ENCODE measurements around the gene ID3. TPM values are rescaled to one million over a fixed set of nuclear protein-coding genes. Genes with fewer than 3 reads are reported as not detected.

ID3 gene
- total and polyA plus RNA-seq, 9 of the 15 experiments (the other 6 are each of a cell fraction or from before 2014, with no cell fraction given) = 6.8 to 59.8 (median 23.5) TPM

DNA sequence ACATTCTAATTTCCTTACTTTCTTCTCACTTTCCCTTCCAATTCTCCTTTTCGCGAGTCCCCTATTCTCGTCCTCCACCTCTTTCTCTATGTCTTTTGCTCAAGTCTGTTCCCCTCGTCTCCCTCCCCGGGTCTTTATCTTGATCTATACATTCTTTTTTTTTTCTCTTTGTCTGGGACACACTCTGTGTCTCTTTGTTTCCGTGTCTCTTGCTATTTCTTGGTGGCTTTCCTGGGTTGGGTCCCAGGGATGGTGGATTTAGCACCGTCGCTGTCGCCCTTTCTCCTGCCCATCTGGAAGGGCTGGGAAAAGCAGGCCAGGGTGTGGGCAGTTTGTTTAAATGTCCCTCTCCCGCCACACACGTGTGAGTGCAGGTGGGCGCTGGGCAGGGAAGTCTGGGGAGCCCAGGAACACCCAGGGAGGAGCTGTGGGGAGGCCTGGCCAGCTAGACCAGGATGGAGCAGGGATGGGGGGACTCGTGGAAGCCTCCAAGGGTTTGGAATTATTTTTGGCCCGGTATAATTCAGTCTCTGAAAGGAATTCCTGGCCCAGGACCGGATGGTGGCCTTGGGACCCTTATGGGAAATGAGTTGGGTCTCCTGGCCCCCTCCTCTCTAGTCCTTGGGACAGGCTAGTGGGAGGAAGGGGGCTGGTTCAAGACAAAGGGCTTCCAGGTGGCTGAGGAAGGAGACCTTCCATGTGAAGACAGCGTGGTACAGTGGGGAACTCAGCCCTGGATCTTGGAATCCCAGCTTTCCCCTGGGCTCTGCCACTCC, 9.5 kb upstream of the ID3 start (continued):
- TF ChIP-seq, protein P1, sequence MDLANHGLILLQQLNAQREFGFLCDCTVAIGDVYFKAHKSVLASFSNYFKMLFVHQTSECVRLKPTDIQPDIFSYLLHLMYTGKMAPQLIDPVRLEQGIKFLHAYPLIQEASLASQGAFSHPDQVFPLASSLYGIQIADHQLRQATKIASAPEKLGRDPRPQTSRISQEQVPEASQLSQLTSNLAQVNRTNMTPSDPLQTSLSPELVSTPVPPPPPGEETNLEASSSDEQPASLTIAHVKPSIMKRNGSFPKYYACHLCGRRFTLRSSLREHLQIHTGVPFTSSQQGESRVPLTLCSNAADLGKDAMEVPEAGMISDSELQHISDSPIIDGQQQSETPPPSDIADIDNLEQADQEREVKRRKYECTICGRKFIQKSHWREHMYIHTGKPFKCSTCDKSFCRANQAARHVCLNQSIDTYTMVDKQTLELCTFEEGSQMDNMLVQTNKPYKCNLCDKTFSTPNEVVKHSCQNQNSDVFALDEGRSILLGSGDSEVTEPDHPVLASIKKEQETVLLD (IDR thresholded peaks at IDR 0.05) = 0 out of 2 replicates have a peak, but pooled peaks have one; percentile 64
- TF ChIP-seq, protein P2, sequence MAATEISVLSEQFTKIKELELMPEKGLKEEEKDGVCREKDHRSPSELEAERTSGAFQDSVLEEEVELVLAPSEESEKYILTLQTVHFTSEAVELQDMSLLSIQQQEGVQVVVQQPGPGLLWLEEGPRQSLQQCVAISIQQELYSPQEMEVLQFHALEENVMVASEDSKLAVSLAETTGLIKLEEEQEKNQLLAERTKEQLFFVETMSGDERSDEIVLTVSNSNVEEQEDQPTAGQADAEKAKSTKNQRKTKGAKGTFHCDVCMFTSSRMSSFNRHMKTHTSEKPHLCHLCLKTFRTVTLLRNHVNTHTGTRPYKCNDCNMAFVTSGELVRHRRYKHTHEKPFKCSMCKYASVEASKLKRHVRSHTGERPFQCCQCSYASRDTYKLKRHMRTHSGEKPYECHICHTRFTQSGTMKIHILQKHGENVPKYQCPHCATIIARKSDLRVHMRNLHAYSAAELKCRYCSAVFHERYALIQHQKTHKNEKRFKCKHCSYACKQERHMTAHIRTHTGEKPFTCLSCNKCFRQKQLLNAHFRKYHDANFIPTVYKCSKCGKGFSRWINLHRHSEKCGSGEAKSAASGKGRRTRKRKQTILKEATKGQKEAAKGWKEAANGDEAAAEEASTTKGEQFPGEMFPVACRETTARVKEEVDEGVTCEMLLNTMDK (IDR thresholded peaks at IDR 0.05; ENCODE audit: borderline replicate concordance, insufficient read depth, low read depth, low read length, poor library complexity, severe bottlenecking) = no peak

DNA sequence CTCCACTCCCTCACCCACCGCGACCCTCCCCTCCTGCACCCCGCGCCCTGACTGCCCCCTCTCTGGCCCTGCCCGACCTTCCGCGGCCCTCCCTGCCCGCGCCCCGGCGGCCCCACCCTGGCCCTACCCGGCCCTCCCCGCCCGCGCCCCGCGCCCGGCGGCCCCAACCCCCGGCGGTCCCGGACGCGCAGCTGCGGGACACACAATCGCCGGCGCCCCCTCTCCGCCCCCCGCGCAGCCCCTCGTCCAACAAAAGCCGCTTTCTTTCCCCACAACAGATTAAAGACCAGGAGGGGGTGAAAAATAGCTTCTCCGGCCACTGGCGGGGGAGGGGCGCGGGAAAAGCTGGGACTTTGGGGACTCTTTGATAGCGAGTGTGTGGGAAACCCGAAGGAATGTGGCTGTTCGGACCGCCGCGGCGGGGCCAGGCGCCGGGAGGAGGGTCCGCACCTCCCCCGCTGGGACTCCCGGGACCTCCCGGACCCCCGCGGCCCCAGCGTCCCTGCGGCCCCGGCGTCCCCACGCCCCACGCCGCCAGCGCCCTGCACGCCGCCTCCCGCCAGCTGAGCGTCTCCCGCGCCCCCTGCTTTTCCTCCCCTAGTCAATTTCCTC, 8.8 kb upstream of the ID3 start:
- in situ Hi-C loops (cut with MboI) (no loop called here), intact Hi-C loops (cut with micrococcal nuclease) (loop anchor here (2.0 kb wide), 1 partner anchor 19 kb away; no protein-coding TSS in a partner anchor)
- 2% methylated on average over 33 of the region's 66 CpGs for WGBS (ENCODE audit: insufficient coverage, low coverage, missing lambda C conversion rate)
- Histone ChIP-seq H3K4me1 (replicated peaks in 1 of 2; ENCODE audit: control insufficient read depth in 2 of 2, insufficient read depth in 2 of 2, low read length in 2 of 2) (peaks cover 28 to 31% of the 10 kb centered on the region in 2 experiments), H3K9ac (ENCODE audit: insufficient read depth in 1 of 2, low read depth in 2 of 2, low read length in 2 of 2) (peak overlapping the region; percentile 73 to 93), H3K4me2 (ENCODE audit: insufficient read depth, low read length) (peak overlapping the region; percentile 74), H3K79me2 (ENCODE audit: control insufficient read depth, insufficient read depth, low read length) (no peaks in the 10 kb centered on the region), H3K36me3 (ENCODE audit: control insufficient read depth, insufficient read depth, low read length) (no peaks in the 10 kb centered on the region), H3K4me3 (peak overlapping the region; percentile 52), H4K20me1 (replicated peaks; ENCODE audit: control insufficient read depth, insufficient read depth, low read length) (no peaks in the 10 kb centered on the region), H2AFZ (ENCODE audit: low read depth, low read length) (peak overlapping the region; percentile 81), H3K27ac (ENCODE audit: extremely low read depth, low read depth, low read length) (peak overlapping the region; percentile 64; the same call in 2 of the 3 replicates), H3K9me3 (replicated peaks; ENCODE audit: control insufficient read depth, insufficient read depth, low read depth, low read length) (no peaks in the 10 kb centered on the region), H3K27me3 (ENCODE audit: control insufficient read depth in 2 of 2, insufficient read depth in 2 of 2, low read length in 2 of 2) (no peaks in the 10 kb centered on the region), H3K9me1 (ENCODE audit: control insufficient read depth, insufficient read depth, low read length) (no peaks in the 10 kb centered on the region)
- FAIRE-seq (no peak), ATAC-seq (peak; percentile 81), DNase-seq (ENCODE audit: extremely low read depth in 1 of 4, low spot score in 3 of 4) (peak in 3 of 4 experiments; percentile 62 to 80 (median 79))
- POLR2A ChIA-PET = interaction anchor here (0.6 to 3.0 kb wide), 9 partner anchors 7 to 71 kb away, joined by 3 to 29 read pairs (median 3); partner anchors contain the start of gene ID3
- CTCF ChIA-PET (ENCODE audit: low intra/inter-chr PET ratio) = no interaction called here
- BruUV-seq (replicated peaks) = no TSS peak
- peak; percentile 38 for TF ChIP-seq RBBP5 (IDR thresholded peaks at IDR 0.05; ENCODE audit: borderline replicate concordance, insufficient read depth, low read length, poor library complexity, severe bottlenecking)
- no peak for TF ChIP-seq RAD21 (CRISPR knock-in tag; conservative IDR thresholded peaks at IDR 0.05 in 1 of 2, IDR thresholded peaks at IDR 0.05 in 1 of 2)
- peak; percentile 71; the same call in 1 of the 2 replicates for TF ChIP-seq GATAD2A (IDR thresholded peaks at IDR 0.05)
- peak; percentile 65 for TF ChIP-seq L3MBTL2 (IDR thresholded peaks at IDR 0.05)
- TF ChIP-seq, protein P3, sequence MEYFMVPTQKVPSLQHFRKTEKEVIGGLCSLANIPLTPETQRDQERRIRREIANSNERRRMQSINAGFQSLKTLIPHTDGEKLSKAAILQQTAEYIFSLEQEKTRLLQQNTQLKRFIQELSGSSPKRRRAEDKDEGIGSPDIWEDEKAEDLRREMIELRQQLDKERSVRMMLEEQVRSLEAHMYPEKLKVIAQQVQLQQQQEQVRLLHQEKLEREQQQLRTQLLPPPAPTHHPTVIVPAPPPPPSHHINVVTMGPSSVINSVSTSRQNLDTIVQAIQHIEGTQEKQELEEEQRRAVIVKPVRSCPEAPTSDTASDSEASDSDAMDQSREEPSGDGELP (CRISPR knock-in tag; IDR thresholded peaks at IDR 0.05; ENCODE audit: borderline replicate concordance) = 0 out of 2 replicates have a peak, but pooled peaks have one; percentile 25
- TF ChIP-seq TARDBP (IDR thresholded peaks at IDR 0.05) = peak; percentile 39; the same call in 1 of the 2 replicates
- peak; percentile 73 for TF ChIP-seq CXXC5 (CRISPR knock-in tag; IDR thresholded peaks at IDR 0.05)
- TF ChIP-seq SIN3B (IDR thresholded peaks at IDR 0.05; ENCODE audit: low read depth) = peak; percentile 29; the same call in 1 of the 2 replicates
- peak; percentile 41 for TF ChIP-seq HNRNPLL (IDR thresholded peaks at IDR 0.05; ENCODE audit: low read depth, low read length, poor library complexity, severe bottlenecking)
